Astrocyte (in vitro differentiated cells and primary cell): ENCODE measurements around the gene MRGPRE.

Experiments used
- CTCF ChIP-seq: IDR thresholded peaks from 2 replicates; pipeline ENCODE4 v1.5.1; 2011; ENCODE audit warnings: low read depth, mild to moderate bottlenecking, inconsistent platforms, low read length, moderate library complexity; ENCODE audit not compliant: insufficient read depth
- EZH2 ChIP-seq: IDR thresholded peaks from 2 replicates; pipeline ENCODE4 v1.6.1; 2012; ENCODE audit warnings: mild to moderate bottlenecking, low read length, inconsistent platforms; ENCODE audit not compliant: insufficient read depth

- TF ChIP-seq CTCF = no peak
- TF ChIP-seq EZH2 = no peak
Measured at GRCh38 chr11:3231550-3231850, 717 bp downstream of the MRGPRE start.
